Globus pallidus (tissue), 1 donor: Measurements from ENCODE around the gene TMEM145.

Experiments used
- DNase-seq: peaks from one replicate; pipeline ENCODE4 v3.0.0-alpha.2; 2015; ENCODE audit warnings: low spot score

The TMEM145 gene

DNA sequence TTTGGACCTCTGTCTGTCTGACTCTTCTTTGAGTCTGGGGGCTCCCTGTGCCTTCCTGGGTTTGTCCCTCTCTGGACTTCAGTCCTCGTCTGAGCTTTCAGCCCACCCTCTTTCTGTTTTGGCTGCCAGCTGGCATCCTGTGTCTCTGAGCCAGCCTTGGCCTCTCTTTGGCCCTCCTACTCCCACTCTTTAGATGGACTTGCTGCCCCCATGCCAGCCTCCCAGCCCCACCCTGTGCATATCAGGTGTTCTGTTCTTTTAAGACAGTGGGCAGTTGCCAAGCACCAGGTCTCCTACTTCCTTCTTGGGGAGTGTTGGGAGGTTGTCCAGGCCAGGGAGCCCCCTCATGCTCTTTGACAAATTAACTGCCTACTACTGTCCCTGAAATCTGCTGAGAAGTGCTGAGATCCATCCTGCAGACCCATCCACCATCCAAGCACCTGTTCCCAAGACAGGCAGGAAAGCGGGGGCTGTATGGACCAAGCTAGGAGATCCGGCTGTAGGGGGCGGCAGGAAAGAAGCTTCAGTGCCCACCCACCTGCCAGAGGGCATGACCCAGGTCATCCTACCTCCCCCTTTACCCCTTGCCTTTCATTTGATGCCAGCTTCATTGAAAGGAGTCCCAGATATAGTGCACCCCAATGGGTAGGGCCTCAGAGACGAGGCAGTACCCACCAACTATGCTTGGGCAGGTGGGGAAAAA lies 34.5 kb upstream of the TMEM145 start:
- peak; percentile 21 for DNase-seq

DNA sequence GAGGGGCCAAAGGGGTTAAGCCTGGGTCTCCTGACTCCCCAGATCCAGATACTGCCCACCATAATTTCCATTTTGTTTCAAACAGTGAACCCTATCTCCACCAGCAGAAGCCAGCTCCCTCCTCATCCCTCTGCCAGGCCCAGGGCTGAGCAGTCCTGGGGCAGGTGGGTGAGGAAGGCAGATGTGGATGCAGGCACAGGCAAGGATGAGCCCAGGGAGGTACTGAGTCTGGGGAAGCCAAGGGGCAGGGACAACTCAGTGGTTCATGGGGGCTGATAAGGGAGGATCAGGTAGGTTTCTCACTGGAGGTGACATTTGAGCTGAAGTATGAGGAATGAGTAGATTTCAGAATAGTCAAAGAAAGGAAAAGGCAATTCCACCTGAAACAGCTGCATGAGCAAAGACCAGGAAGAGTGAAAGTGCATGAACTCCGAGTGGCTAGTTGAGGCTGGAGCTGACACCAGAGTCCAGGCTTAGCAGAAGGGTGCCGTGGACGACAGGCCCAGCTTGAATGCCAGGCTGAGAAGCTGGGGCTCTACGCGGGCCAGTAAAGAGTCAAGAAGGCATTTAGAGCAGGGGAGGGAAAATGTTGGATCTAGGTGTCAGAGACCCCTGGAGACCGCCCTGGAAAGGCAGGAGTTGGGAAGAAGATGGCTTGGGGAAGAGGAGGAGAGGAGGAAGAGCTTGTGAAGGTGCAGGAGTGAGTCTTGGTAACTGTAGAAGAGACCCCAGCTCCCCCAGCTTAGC lies 33.8 kb upstream of the TMEM145 start:
- DNase-seq: no peak

DNA sequence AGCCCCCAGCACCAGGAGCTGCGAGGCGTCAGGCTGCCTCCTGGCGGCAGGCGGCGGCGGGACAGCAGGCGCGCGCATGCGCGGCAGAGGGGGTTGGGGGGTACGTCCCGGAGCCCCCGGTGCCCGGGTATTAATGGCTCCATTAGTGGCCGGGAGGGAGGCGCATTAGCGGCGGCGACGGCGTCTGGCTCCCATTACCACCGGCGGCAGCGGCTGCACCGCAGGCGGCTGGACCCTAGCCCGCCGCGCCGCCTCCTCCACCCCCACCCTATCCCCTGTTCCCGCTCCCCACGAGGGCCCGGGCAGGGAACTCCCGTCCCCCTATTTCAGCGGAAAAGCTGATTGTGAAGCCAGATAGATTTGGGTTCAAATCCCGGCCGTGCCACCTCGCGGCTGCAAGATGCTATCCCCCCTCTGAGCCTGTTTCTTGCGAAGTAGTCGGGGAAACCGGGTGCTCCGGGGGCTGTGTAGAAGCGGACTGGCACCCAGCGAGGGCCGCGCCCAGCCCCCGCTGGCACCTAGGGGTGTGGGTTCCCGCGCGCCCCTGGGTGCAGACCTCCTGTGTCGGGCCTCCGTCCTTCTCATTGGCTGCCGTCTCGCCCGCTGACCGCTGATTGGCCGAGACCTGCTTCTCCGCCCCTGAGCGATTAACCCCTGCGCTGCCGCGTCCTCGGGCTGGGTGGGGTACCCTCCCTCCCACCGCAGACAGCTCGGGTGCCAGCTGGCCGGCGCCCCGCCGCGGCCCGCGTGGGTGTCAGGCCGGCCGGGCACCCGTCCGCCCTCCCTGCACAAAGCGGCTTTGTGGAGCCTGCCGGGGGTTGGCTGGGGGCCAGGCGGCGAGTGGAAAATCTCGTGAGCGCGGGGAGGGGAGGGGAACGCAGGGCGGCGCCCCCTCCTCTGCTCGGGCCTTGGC lies 33.0 kb upstream of the TMEM145 start:
- peak; percentile 95 for DNase-seq

DNA sequence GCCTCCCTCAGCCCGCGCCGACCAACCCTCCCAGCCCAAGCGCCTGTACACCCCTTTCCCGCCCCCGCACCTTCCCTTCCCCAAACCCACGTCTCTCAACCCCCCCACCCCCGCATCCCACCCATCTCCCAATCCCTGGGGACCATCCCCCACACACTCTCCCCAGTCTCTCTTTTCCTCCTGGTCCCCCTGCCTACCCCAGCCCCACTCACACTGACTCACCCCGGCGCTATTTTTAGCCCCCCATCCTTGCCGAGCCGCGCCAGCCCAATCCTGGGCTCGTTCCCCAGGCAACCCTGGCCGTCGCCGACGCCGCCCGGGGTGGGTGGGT lies 32.3 kb upstream of the TMEM145 start:
- DNase-seq: no peak

DNA sequence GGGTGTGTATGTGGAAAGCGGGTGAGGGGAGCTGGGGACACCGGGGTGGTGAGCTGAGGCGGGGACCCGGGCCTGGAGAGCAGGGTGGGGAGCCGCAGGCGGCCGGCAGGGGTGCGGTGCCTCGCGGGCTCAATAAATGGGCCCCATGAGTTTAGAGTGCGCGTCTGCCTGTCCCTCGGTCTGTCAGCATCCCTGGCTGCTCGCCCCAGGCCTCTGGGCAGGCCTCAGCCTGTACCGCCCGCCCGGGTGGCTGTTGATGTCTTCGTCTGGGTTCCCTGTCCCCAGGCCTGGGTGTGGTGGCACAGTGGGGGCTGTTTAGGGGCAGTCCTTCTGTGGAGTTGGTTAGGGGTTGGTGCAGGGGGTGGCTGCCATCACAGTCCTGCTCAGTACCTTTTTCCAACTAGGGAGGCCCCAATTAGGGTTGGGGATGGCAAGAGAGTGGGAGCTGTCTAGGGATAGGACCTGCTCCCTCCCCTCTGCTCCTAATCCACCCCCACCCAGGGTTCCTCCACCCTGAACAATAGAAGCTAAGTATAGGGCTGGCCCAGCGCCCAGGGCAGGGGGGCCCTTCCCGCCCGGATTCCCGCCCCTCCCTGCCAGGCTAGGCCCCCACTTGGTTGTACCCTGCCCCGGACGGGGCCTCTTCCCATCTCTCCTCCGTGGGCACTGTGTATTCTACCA lies 31.8 kb upstream of the TMEM145 start:
- peak; percentile 84 for DNase-seq

DNA sequence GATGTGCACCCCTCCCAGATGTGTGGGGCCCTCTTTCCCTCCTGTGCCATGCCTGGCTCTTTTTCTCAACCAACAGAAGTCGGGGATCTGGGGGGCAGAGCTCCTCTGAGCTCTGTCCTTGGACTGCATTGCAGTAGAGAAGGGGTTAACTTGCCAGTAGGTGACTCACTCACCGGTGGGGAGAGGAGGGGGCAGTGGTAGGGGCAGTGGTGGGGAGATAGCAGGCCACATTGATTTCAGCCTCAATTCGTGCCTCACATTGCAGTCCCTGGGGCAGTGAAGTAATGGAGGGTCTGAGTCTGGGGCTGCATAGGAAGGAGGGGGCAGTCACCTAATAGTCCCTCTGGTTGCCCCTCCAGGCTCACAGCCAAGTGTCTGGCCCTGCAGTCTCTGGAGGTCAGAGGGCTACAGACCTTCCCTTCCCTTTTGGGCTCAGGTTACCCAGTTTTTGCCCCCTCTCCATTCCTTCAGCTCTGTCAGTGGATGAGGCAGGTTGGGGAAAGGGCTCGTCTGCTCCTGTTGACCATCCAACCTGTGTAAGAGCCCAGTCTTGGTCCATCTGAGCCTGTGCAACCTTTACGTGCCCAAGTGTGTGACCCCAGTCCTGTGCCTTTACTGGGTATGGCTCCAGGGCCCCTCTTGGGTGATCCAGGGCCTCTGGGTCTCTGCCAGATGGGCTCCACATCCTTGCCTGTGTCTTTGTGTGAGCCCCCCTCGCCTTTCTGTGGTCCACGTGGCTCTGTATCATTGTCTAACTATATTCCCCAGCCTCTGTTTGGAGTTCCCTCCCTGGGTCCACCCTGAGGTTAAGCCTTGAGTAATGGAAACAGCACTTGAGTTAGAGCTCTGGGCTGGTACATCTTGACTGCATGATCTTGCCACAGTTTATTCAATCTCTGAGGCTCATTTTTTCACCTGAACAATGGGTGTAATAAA lies 31.0 kb upstream of the TMEM145 start:
- DNase-seq: peak; percentile 44

DNA sequence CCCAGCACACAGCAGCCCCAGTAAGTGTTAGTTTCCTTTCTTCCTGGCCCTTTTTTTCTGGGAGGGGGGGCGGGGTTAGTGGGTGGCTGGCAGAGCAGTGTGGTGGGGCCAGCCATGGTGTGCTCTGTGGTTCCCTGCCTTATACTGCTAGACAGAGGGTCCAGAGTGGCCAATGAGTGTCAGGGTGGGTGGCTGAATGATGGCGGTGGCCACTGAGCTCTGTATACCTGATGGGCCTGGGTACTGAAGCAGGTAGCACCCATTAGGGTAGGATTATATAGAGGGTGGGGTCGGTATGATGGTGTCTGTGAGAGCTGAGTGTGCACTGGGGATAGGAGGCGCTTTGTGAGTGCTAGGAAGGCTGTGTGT lies 30.3 kb upstream of the TMEM145 start:
- no peak for DNase-seq

DNA sequence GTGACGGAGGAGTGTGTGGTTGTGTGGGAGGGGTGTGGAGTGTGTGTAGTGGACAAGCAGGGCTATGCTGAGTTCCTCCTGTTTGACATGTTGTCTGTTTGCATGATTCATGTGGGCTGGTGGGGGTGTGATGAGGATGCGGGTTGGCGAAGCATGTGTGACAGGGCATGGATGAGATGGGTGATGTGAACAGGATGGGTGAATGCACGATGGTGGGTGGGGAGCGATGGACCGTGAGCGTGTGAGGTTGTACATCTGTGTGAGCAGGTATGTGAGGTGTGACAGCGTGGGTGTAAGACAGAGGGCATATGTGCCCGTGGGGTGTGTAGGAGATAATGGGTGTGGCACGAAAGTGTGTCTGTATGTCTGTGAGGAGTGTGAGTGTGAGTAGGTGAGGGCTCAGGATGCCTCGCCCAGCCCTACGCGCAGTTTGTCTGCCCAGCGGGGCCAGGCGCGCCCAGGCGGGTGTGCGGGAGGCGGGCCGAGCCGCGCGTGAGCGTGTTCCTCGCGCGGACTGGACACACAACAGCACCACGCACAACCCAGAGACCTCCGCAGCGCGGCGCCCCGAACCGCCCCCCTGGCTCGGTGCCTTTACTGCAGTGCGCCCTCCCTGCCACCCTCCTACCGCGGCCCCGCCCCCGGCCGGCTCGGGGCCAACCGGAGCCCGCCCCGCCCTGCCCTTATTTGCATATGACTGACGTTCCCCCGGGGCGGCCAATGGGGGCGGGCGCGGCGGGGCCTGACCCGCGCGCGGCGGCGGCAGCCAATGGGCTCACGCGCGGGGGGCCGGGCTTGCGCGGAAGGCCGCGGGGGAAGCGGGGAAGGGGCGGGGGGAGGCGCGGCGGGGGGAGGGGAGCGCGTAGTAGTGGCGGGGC lies 29.7 kb upstream of the TMEM145 start:
- peak; percentile 95 for DNase-seq

DNA sequence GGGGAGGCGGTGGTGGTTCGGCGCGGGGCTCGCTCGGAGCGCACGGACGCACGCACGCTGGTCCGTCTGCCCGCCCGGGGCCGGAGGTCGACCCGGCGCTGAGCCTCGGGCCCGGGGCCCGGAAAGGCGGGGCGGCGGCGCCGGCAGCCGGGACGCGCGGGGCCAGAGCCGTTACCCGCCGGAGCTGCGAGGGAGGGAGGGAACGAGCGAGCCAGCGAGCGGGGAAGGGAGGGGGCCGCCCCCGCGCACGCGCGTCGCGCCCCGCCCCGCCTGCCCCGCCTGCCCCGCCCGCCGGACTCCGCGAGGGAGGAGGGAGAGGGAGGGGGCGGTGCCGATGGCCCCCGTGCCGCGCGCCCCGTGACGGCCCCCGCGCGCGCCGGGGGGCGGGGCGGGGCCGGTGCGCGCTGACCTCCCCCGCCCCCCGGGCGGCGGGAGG lies 29.0 kb upstream of the TMEM145 start:
- peak; percentile 82 for DNase-seq

DNA sequence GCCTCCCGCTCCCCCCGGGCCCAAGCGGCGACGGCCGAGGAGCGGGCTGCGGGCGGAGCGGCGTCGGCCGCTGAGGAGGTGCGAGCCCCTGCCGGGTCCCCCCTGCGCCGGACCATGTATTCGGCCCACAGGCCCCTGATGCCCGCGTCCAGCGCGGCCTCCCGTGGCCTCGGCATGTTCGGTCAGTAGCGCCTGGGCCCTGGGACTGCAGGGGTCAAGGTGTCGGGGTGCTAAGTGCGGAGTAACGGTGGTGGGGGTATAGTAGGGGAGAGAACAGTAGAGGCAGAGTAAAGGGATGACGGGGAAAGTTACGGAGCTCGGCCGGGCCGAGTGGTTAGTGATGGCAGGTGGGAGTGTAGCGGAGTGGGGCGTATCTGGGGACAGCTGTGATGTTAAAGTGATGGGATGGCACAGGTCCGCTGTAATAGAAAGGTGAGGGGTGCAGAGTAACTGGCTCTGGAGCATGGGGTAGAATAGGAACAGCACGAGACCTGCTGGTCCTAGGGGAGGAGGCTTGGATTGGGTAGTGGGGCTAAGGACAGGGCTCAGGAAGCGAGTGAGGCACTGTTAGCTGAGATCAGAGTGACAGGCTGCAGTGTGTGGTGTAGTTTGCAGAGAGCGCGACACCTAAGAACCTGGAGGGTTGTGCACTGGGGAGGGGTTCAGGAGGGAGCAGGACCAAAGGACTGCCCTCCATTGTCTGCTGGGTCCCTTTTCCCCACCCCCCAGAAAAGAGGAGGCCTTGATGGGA lies 28.3 kb upstream of the TMEM145 start:
- peak; percentile 33 for DNase-seq

DNA sequence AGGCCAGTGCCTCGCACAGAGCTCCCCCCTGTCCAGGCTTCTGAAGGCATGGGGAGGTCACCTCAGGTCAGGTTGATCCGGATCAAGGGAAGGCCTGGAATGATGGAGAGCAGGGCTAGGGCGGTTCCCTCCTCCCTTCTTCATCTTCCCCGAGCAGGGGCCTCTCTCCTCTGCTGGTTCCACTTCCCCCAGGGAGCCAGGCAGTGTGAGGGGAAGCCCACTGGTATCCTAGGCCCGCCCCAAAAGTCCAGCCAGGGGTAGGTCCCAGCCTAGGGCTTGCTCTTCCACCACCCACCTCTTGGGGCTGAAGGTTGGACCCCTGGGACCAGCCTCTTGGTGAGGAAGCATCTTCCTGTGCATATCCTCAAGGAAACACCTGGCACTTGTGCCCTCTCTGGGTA lies 27.6 kb upstream of the TMEM145 start:
- no peak for DNase-seq

DNA sequence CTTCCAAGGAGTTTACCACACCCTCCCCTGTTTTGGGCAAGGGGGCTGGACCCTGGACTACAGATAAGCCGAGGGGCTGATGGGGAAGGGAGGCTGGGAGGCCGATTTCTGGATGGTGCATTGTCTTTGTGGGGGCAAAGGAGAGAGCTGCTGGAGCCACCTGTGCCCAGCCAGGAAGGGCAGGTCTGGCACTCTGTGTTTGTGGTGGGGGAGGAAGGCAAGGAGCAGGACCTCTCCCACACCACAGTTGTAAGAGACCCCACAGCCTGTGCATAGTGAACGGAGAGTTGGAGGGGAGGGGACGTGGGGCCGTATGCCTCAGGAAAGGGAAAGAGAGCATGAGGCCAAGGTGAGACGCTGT lies 27.1 kb upstream of the TMEM145 start:
- DNase-seq: no peak

DNA sequence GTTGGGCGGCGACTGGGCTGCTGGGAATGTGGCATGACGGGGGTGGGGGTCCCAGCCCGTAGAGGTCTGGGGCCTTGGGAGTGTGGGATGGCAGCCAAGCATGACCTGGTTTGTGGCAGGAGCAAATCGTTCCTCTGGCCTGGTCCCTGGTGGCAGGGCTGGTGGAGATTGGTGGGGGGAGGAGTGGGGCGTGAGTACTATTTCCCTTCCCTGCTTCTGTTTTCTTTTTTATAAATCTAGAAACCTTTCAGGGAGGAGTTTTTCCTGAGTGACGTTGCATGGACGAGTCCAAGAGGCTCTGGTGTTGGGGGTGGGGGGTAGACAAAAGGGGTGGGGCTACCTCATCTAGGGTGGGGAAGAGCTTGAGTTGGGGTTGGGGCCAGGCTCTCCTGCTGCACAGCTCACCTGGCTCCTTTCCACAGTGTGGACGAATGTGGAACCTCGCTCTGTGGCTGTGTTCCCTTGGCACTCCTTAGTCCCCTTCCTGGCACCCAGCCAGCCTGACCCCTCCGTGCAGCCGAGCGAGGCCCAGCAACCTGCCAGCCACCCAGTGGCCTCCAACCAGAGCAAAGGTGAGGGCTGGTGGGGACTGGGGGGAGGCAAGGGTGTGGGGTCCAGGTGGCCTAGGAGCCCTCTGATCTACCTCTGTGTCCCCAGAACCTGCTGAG lies 26.6 kb upstream of the TMEM145 start:
- peak; percentile 12 for DNase-seq

DNA sequence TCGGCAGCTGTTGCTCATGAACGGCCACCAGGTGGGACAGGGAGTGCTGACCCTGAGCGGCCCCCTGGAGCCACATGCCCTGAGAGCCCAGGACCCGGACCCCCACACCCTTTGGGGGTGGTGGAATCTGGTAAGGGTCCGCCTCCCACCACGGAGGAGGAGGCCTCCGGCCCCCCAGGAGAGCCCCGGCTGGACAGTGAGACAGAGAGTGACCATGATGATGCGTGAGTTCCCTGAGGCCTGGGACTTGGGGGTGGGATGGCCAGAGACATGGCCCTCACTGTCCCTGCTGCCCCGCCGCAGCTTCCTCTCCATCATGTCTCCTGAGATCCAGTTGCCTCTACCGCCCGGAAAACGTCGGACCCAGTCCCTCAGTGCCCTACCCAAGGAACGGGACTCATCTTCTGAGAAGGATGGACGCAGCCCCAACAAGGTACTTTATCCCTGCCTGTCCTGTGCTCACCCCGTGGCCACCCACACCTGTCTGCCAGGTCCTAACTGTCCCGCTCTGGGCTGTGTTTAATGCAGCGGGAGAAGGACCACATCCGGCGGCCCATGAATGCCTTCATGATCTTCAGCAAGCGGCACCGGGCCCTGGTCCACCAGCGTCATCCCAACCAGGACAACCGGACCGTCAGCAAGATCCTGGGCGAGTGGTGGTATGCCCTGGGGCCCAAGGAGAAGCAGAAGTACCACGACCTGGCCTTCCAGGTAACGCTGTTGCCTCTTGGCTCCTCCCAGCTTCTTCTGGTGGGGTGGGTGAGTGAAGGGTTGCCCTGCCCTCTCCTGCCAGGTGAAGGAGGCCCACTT lies 25.9 kb upstream of the TMEM145 start:
- DNase-seq: no peak

DNA sequence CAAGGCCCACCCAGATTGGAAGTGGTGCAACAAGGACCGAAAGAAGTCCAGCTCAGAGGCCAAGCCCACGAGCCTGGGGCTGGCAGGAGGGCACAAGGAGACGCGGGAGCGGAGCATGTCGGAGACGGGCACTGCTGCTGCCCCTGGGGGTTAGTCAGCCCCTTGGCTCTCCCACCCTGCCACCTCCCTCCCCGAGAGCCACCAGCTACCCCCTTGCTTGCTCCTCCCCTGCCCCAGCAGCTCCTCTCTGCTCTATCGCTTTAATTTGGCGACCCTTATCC lies 25.3 kb upstream of the TMEM145 start:
- DNase-seq: no peak

DNA sequence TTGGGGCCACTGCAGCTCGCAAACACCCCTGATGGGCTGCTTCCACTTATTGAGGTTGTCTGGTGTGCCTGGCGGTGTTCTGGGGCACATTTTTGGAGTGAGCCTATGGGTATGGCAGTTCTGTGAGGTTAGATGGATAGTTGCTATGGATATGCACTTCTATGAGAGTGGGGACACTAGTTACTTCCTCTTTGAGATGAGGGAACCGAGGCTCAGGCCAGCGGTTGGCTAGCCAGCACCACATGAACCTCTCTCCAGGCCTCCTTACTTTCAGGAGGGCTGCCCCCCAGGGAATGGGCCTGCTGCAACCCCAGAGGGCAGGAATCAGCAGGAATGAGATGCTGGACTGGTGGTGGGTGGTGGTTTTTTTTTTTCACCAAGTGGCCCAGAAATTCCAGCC lies 24.7 kb upstream of the TMEM145 start:
- DNase-seq: no peak

DNA sequence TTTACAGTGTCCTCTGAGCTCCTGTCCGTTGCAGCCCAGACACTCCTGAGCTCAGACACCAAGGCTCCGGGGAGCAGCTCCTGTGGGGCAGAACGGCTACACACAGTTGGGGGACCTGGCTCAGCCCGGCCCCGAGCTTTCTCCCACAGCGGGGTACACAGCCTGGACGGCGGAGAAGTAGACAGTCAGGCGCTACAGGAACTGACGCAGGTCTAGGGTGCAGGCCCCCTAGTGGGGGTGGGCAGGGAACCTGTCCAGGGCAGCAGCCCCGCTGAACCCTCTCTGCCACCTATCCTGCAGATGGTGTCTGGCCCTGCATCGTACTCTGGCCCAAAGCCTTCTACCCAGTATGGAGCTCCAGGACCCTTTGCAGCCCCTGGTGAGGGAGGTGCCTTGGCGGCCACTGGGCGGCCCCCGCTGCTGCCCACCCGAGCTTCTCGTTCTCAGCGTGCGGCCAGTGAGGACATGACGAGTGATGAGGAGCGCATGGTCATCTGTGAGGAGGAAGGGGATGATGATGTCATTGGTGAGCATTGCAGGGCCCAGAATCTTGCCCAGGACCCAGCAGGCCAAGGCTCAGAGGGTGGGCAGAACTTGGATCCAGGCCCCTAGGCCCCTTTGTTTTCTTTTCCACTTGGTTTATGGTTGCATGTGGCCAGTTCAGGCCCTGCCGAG lies 24.1 kb upstream of the TMEM145 start:
- no peak for DNase-seq

DNA sequence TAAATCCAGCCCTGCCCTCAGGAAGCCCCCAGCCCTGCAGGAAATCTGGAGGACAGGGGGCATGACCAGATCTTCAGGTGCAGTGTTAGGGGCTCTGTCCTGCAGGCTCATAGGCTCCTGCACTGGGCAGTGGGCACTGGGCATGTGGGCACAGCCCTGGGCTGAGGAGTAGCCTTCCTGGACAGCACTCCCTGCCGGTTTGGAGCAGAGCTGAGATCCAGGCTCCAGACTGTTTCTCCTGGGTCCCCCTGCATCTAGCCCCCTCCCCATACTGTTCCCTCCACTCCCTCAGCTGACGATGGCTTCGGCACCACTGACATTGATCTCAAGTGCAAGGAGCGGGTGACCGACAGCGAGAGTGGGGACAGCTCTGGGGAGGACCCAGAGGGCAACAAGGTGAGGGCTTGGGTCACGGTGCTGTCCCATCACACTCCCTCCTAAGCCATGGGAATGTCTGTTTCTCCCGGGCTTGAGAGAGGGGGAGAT lies 23.5 kb upstream of the TMEM145 start:
- DNase-seq: no peak
